ENCODE results near the gene SRP19.

GRCh38 chr5:112849912-112850311 is 11.2 kb upstream of the SRP19 start:
- TF ChIP-seq CTCF (conservative IDR thresholded peaks at IDR 0.05) (no peak), ZFX (IDR thresholded peaks at IDR 0.05) (no peak)
